MCF 10A (cell line): ENCODE data around the gene IVD. TPM values are rescaled to one million over a fixed set of nuclear protein-coding genes. Genes with fewer than 3 reads are reported as not detected.

Experiments used
- BruUV-seq: library from RNA; stranded (reverse); fragments of 400-500 nt; replicated peaks from 2 replicates; lab custom pipeline; 2021; lab: Mats Ljungman, UMichigan
- CTCF ChIA-PET: fragments of 300-600 bp; sonication (Branson Sonifier 250); formaldehyde crosslinking; extraction: SDS; loops from one replicate; lab custom pipeline; 2021; ENCODE audit warnings: antibody characterized with exemption, inconsistent platforms; lab: Yijun Ruan, JAX
- POLR2A ChIA-PET: fragments of 300-600, 350-650 bp; sonication (Branson Sonifier 250); formaldehyde crosslinking; extraction: SDS; loops from one replicate; lab custom pipeline; 2020; ENCODE audit warnings: antibody characterized with exemption, inconsistent platforms; lab: Yijun Ruan, JAX
- DNase-seq: peaks from one replicate; pipeline ENCODE4 v3.0.0-alpha.2; 2018; ENCODE audit not compliant: unreplicated experiment
- H3K27ac Mint-ChIP-seq: one replicate; pipeline ENCODE4 v1.8.0; 2022; ENCODE audit warnings: mild to moderate bottlenecking, low read depth, mixed read lengths; ENCODE audit not compliant: unreplicated experiment
- H3K27me3 Mint-ChIP-seq: one replicate; pipeline ENCODE4 v1.8.0; 2022; ENCODE audit warnings: mixed read lengths; ENCODE audit not compliant: insufficient read depth, unreplicated experiment
- H3K36me3 Mint-ChIP-seq: one replicate; pipeline ENCODE4 v1.8.0; 2022; ENCODE audit warnings: mild to moderate bottlenecking, moderate library complexity, mixed read lengths; ENCODE audit not compliant: insufficient read depth, unreplicated experiment
- H3K4me1 Mint-ChIP-seq: one replicate; pipeline ENCODE4 v1.8.0; 2022; ENCODE audit warnings: mixed read lengths; ENCODE audit not compliant: insufficient read depth, unreplicated experiment
- H3K4me3 Mint-ChIP-seq: one replicate; pipeline ENCODE4 v1.8.0; 2022; ENCODE audit warnings: mild to moderate bottlenecking, moderate library complexity, mixed read lengths; ENCODE audit not compliant: unreplicated experiment
- H3K9me3 Mint-ChIP-seq: one replicate; pipeline ENCODE4 v1.8.0; 2022; ENCODE audit warnings: mixed read lengths; ENCODE audit not compliant: unreplicated experiment
- intact Hi-C: fragments of 100-400 bp; cut with micrococcal nuclease; formaldehyde crosslinking; loops from 2 replicates; pipeline ENCODE4 v1.14.1; 2022
- total RNA-seq: library from RNA; stranded (reverse); gene quantifications from 2 replicates; pipeline ENCODE4 v1.2.3, GENCODE V29; 2022
- TF ChIP-seq, protein P1 (sequence below): fragments of 200-600 bp; IDR thresholded peaks from one replicate; pipeline ENCODE4 v1.8.0; 2022; ENCODE audit warnings: antibody characterized with exemption, mild to moderate bottlenecking; ENCODE audit not compliant: unreplicated experiment

Gene IVD
- total RNA-seq, 1 experiment from 2014 or later = 61.6 TPM

- Mint-ChIP-seq H3K4me1 (no peaks in the 10 kb centered on the region), H3K9me3 (no peaks in the 10 kb centered on the region), H3K27ac (no peak overlapping the region), H3K4me3 (no peak overlapping the region), H3K27me3 (no peaks in the 10 kb centered on the region), H3K36me3 (peaks cover 33% of the 10 kb centered on the region)
- intact Hi-C loops = no loop called here
- TF ChIP-seq, protein P1, sequence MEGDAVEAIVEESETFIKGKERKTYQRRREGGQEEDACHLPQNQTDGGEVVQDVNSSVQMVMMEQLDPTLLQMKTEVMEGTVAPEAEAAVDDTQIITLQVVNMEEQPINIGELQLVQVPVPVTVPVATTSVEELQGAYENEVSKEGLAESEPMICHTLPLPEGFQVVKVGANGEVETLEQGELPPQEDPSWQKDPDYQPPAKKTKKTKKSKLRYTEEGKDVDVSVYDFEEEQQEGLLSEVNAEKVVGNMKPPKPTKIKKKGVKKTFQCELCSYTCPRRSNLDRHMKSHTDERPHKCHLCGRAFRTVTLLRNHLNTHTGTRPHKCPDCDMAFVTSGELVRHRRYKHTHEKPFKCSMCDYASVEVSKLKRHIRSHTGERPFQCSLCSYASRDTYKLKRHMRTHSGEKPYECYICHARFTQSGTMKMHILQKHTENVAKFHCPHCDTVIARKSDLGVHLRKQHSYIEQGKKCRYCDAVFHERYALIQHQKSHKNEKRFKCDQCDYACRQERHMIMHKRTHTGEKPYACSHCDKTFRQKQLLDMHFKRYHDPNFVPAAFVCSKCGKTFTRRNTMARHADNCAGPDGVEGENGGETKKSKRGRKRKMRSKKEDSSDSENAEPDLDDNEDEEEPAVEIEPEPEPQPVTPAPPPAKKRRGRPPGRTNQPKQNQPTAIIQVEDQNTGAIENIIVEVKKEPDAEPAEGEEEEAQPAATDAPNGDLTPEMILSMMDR = no peak
- no TSS peak for BruUV-seq
- POLR2A ChIA-PET = no interaction called here
- CTCF ChIA-PET = interaction anchor here (0.6 kb wide), 1 partner anchor 43 kb away, joined by 3 read pairs; no protein-coding TSS in a partner anchor
- no peak for DNase-seq
These were observed 59.1 kb downstream of the IVD start for GRCh38 chr15:40464595-40465185.

DNA sequence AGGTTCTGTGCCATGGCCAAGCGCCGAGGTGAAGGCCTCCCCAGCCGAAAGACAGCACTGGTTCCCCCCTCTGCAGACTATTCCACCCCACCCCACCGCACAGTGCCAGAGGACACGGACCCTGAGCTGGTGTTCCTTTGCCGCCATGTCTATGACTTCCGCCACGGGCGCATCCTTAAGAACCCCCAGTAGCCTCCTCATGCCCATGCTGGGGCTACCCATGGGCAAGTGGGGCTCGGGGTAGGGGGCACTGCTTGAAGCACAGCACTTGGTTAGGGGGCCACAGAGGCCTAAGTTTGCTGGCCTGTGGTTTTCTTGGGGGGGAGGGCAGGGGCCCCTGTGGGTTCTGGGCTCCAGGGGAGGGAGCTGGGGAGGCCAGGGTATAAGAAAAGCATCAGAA, 60.3 kb downstream of the IVD start:
- TF ChIP-seq, protein P1 = no peak
- no TSS peak for BruUV-seq
- Mint-ChIP-seq H3K36me3 (peaks cover 30% of the 10 kb centered on the region), H3K27me3 (no peaks in the 10 kb centered on the region), H3K4me3 (no peak overlapping the region), H3K9me3 (no peaks in the 10 kb centered on the region), H3K27ac (no peak overlapping the region), H3K4me1 (no peaks in the 10 kb centered on the region)
- no peak for DNase-seq
- ChIA-PET POLR2A (no interaction called here), CTCF (interaction anchor here (0.7 to 1.5 kb wide), 2 partner anchors 9 to 23 kb away, joined by 3 to 7 read pairs; no protein-coding TSS in a partner anchor)
- intact Hi-C loops = no loop called here

GRCh38 chr15:40466426-40467260, 61.0 kb downstream of the IVD start:
- Mint-ChIP-seq H3K4me1 (no peaks in the 10 kb centered on the region), H3K9me3 (no peaks in the 10 kb centered on the region), H3K36me3 (peaks cover 23% of the 10 kb centered on the region), H3K27ac (peak overlapping the region; percentile 59), H3K4me3 (no peak overlapping the region), H3K27me3 (no peaks in the 10 kb centered on the region)
- no TSS peak for BruUV-seq
- POLR2A ChIA-PET = no interaction called here
- DNase-seq = no peak
- CTCF ChIA-PET = interaction anchor here (1.5 kb wide), 1 partner anchor 10 kb away, joined by 7 read pairs; no protein-coding TSS in a partner anchor
- intact Hi-C loops = no loop called here
- TF ChIP-seq, protein P1 = no peak

- no peak overlapping the region for H3K27ac Mint-ChIP-seq
These were observed 61.6 kb downstream of the IVD start for GRCh38 chr15:40467261-40467615.

More at GRCh38 chr15:40467261-40467615, 61.6 kb downstream of the IVD start:
- intact Hi-C loops = no loop called here
- no peak for DNase-seq
- no peaks in the 10 kb centered on the region for H3K27me3 Mint-ChIP-seq
- no peaks in the 10 kb centered on the region for H3K9me3 Mint-ChIP-seq
- H3K36me3 Mint-ChIP-seq = peaks cover 20% of the 10 kb centered on the region
- TF ChIP-seq, protein P1 = no peak
- CTCF ChIA-PET = no interaction called here
- POLR2A ChIA-PET = no interaction called here
- H3K4me1 Mint-ChIP-seq = no peaks in the 10 kb centered on the region
- BruUV-seq = no TSS peak
- H3K4me3 Mint-ChIP-seq = no peak overlapping the region
